Measurements from ENCODE around the gene AKIP1.

DNA sequence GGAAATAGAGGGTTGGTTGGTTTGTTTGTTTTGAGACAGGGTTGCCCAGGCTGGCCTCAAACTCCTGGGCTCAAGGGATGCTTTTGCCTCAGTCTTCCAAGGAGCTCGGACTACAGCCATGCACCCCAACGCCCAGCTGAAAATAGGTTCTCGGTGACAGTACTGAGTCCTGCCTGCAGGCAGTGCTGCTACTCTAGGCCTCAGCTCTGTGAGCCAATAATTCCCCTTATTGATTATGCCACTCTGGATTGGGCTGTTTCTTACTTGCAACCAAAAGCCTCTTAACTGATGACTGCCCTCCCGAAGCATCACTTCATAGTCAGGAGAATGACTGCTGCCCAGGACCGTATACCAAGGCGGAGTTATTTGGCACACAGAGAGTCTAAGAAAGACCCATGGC, 22.9 kb downstream of the AKIP1 start:
- TF ChIP-seq, protein P1, sequence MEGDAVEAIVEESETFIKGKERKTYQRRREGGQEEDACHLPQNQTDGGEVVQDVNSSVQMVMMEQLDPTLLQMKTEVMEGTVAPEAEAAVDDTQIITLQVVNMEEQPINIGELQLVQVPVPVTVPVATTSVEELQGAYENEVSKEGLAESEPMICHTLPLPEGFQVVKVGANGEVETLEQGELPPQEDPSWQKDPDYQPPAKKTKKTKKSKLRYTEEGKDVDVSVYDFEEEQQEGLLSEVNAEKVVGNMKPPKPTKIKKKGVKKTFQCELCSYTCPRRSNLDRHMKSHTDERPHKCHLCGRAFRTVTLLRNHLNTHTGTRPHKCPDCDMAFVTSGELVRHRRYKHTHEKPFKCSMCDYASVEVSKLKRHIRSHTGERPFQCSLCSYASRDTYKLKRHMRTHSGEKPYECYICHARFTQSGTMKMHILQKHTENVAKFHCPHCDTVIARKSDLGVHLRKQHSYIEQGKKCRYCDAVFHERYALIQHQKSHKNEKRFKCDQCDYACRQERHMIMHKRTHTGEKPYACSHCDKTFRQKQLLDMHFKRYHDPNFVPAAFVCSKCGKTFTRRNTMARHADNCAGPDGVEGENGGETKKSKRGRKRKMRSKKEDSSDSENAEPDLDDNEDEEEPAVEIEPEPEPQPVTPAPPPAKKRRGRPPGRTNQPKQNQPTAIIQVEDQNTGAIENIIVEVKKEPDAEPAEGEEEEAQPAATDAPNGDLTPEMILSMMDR (IDR thresholded peaks at IDR 0.05; ENCODE audit: low read depth, low read length, missing input control), result no peak
- no peak for TF ChIP-seq RAD21 (IDR thresholded peaks at IDR 0.05)
